Activated CD8-positive, alpha-beta T cell treated with anti-CD3 and anti-CD28 coated beads, Interleukin-2, amount 10 ng/mL, durations not matched to agents 7 days and 5 days (primary cell): ENCODE results near the gene OR1A1. TPM values are rescaled to one million over a fixed set of nuclear protein-coding genes. Genes with fewer than 3 reads are reported as not detected.
"Not testable (repeated sequence)": the region's sequence is repeated elsewhere in the genome, so short reads cannot be mapped to it uniquely, and the experiment has no call there.

Source experiments
- ATAC-seq: fragments of 150-1000 bp; cut with Tn5 transposase; one replicate; pipeline ENCODE4 v1.10.0; 2021; ENCODE audit warnings: moderate library complexity
- CTCF ChIA-PET: fragments of 350-600 bp; sonication (Branson Sonifier 250); formaldehyde crosslinking; loops from one replicate; lab custom pipeline; 2021; ENCODE audit warnings: antibody characterized with exemption; lab: Charles Lee
- POLR2A ChIA-PET: fragments of 350-600 bp; sonication (Branson Sonifier 250); formaldehyde crosslinking; loops from one replicate; lab custom pipeline; 2021; ENCODE audit warnings: antibody characterized with exemption; lab: Charles Lee
- DNase-seq: peaks from one replicate; pipeline ENCODE4 v3.0.0-alpha.2; 2020
- H3K27ac Mint-ChIP-seq: one replicate; pipeline ENCODE4 v1.8.0; 2021; ENCODE audit warnings: mild to moderate bottlenecking, mixed read lengths
- H3K27me3 Mint-ChIP-seq: one replicate; pipeline ENCODE4 v1.8.0; 2021; ENCODE audit warnings: low read depth, mixed read lengths
- H3K36me3 Mint-ChIP-seq: one replicate; pipeline ENCODE4 v1.8.0; 2021; ENCODE audit warnings: low read depth, mixed read lengths
- H3K4me1 Mint-ChIP-seq: one replicate; pipeline ENCODE4 v1.8.0; 2021; ENCODE audit warnings: low read depth, mixed read lengths
- H3K4me3 Mint-ChIP-seq: one replicate; pipeline ENCODE4 v1.8.0; 2021; ENCODE audit warnings: mild to moderate bottlenecking, mixed read lengths
- H3K9me3 Mint-ChIP-seq: one replicate; pipeline ENCODE4 v1.8.0; 2022; ENCODE audit warnings: mixed read lengths; ENCODE audit not compliant: insufficient read depth
- total RNA-seq, 2 experiments: library from RNA; stranded (reverse); gene quantifications; one replicate each; pipeline ENCODE4 v1.2.3, GENCODE V29; 2021

Gene OR1A1
- total RNA-seq, 2 experiments from 2014 or later: not detected

DNA sequence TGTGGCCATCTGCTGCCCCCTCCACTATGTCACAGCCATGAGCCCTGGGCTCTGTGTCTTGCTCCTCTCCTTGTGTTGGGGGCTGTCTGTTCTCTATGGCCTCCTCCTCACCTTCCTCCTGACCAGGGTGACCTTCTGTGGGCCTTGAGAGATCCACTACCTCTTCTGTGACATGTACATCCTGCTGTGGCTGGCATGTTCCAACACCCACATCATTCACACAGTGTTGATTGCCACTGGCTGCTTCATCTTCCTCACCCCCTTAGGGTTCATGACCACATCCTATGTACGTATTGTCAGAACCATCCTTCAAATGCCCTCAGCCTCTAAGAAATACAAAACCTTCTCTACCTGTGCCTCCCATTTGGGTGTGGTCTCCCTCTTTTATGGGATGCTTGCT is 33.6 kb downstream of the OR1A1 start:
- H3K4me3 Mint-ChIP-seq, H3K9me3 Mint-ChIP-seq, CTCF ChIA-PET, ATAC-seq, H3K36me3 Mint-ChIP-seq, H3K27me3 Mint-ChIP-seq, H3K27ac Mint-ChIP-seq, POLR2A ChIA-PET, H3K4me1 Mint-ChIP-seq, DNase-seq: not testable (repeated sequence)

DNA sequence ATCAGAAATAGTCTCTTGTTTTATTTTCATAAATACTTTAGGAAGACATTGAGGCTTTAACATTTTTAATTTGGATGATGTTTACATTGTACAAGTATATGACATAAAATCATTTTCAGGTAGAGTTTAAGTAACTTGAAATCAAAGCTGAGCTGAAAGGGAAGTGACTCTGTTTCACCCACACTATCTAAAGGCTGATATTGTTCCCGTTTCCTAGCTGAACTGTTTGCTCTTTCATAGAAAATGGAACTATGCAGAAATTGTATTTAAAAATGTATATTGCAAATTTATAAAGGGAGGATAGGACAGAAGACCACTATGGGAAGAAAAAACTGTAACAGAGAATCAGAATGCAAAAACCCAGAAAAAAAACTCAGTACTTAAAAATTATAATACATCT is 37.4 kb downstream of the OR1A1 start:
- H3K9me3 Mint-ChIP-seq, H3K27ac Mint-ChIP-seq, DNase-seq, H3K27me3 Mint-ChIP-seq, POLR2A ChIA-PET, H3K36me3 Mint-ChIP-seq, H3K4me1 Mint-ChIP-seq, CTCF ChIA-PET, H3K4me3 Mint-ChIP-seq, ATAC-seq: not testable (repeated sequence)

DNA sequence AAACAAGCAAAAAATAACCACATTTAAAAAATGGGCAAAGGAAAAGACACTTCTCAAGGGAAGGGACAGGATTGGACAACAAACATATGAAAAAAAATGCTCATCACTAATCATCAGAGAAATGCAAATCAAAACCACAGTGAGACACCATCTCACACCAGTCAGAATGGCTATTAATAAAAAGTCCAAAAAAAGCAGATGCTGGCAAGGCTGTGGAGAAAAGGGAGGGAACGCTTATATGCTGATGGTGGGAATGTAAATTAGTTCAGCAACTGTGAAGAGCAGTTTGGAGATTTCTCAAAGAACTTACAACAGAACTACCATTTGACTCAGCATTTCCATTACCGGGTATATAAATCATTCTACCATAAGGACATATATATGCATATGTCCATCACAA is 41.5 kb downstream of the OR1A1 start:
- ATAC-seq, H3K9me3 Mint-ChIP-seq, DNase-seq, H3K27ac Mint-ChIP-seq, POLR2A ChIA-PET, H3K4me1 Mint-ChIP-seq, H3K4me3 Mint-ChIP-seq, H3K36me3 Mint-ChIP-seq, H3K27me3 Mint-ChIP-seq, CTCF ChIA-PET: not testable (repeated sequence)

DNA sequence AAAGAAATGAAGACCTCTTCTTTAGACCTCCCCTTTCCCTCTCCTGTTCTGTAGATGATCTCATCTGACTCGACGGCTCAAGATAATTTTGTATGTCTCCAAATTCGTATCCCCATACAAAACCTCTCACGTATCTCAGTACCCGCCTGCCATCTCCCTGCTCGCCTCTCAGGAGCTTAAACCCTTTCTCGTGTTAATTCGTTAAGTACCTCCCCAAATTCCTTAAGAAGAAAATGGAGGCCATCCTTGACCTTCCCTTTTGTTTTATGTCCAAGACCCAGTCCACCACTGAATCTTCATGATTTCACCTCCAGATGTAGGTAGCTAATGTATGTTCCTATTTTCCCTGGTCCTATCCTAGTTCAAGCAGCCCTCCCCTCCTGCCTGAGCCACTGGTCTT is 49.1 kb downstream of the OR1A1 start:
- Mint-ChIP-seq H3K27me3 (no peaks in the 10 kb centered on the region), H3K27ac (no peak overlapping the region), H3K36me3 (no peaks in the 10 kb centered on the region), H3K4me1 (no peaks in the 10 kb centered on the region), H3K4me3 (no peak overlapping the region), H3K9me3 (no peaks in the 10 kb centered on the region)
- CTCF ChIA-PET: no interaction called here
- no peak for DNase-seq
- POLR2A ChIA-PET: no interaction called here
- no peak for ATAC-seq

DNA sequence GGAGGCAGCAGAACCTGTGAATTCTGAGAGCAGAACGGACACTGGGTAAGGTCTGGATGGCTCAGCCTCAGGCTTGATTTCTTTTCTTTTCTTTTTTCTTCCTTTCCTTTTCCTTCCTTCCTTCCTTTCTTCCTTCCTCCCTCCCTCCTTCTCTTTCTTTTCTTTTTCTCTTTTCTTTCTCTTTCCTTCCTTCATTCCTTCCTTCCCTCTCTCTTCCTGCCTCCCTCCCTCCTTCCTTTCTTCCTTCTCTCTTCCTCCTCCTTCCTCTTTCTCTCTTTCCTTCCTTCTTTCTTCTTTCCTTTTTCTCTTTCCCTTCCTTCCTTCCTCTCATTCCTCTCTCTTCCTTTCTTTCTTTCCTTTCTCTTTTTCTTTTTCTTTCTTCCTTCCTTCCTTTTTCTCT is 52.7 kb downstream of the OR1A1 start:
- H3K4me1 Mint-ChIP-seq: no peaks in the 10 kb centered on the region
- no peaks in the 10 kb centered on the region for H3K27me3 Mint-ChIP-seq
- no peak for ATAC-seq
- DNase-seq: no peak
- CTCF ChIA-PET: no interaction called here
- POLR2A ChIA-PET: no interaction called here
- no peak overlapping the region for H3K27ac Mint-ChIP-seq
- H3K36me3 Mint-ChIP-seq: no peaks in the 10 kb centered on the region
- H3K9me3 Mint-ChIP-seq: no peaks in the 10 kb centered on the region
- no peak overlapping the region for H3K4me3 Mint-ChIP-seq

DNA sequence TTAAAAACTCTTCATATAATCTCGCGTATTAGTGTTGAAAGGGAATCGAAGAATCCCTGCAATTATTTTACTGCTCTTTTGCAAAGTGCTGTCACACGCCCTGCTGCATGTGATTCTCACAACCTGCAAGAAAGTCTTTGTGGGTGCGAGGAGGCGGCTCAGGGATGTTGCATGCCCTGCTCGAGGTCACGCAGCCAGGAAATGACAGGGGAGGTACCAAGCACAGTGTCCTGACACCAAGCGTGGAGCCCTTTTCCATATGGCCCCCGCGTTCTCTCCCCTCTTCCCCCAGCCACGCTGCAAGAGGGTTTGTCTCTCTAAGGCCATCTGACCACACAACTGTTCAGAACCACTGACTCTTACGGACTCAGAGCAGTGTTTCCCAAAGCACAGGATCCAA is 53.1 kb downstream of the OR1A1 start:
- DNase-seq: no peak
- H3K27me3 Mint-ChIP-seq: no peaks in the 10 kb centered on the region
- ChIA-PET POLR2A (no interaction called here), CTCF (no interaction called here)
- no peak for ATAC-seq
- no peaks in the 10 kb centered on the region for H3K9me3 Mint-ChIP-seq
- H3K4me3 Mint-ChIP-seq: no peak overlapping the region
- no peak overlapping the region for H3K27ac Mint-ChIP-seq
- H3K36me3 Mint-ChIP-seq: no peaks in the 10 kb centered on the region
- H3K4me1 Mint-ChIP-seq: no peaks in the 10 kb centered on the region

Other genes starting within 250 kb of the OR1A1 start
- gene OR1D5, start 144.1 kb upstream of the OR1A1 start, total RNA-seq: not detected
- gene OR1D2, start 103.2 kb upstream of the OR1A1 start, total RNA-seq: not detected
- gene OR1G1, start 80.1 kb upstream of the OR1A1 start, total RNA-seq: not detected
- not detected for gene OR1A2, start 10.1 kb upstream of the OR1A1 start, total RNA-seq
- gene OR3A1, start 90.7 kb downstream of the OR1A1 start, total RNA-seq: under 1 TPM; 0.18 to 0.26 TPM
- gene OR3A2, start 178.6 kb downstream of the OR1A1 start, total RNA-seq: 1 to 10 TPM; 1.2 to 1.4 TPM
- not detected for gene OR1E1, start 190.7 kb downstream of the OR1A1 start, total RNA-seq
- gene OR3A3, start 203.7 kb downstream of the OR1A1 start, total RNA-seq: not detected
- not detected for gene OR1E2, start 226.2 kb downstream of the OR1A1 start, total RNA-seq